ENCODE results near the gene SNX32.

The SNX32 gene

GRCh38 chr11:65833297-65834030, at the start of gene SNX32:
Gene SNX32 (plus strand): TSS chr11:65833963. CDS start chr11:65834066, 103 bp downstream.
- DNase-seq, result peak; percentile 93

GRCh38 chr11:65785319-65786007, 48.3 kb upstream of the SNX32 start:
- DNase-seq, result no peak

GRCh38 chr11:65786008-65786785, 47.6 kb upstream of the SNX32 start:
- DNase-seq, result no peak

- peak; percentile 60 for DNase-seq
Observed at GRCh38 chr11:65786786-65787636, 46.8 kb upstream of the SNX32 start, which contains the start of gene OVOL1. Gene OVOL1 (plus strand): TSS chr11:65787063. CDS start chr11:65787374, 311 bp downstream.

GRCh38 chr11:65787649-65788622, 45.8 kb upstream of the SNX32 start:
- peak; percentile 18 for DNase-seq

- DNase-seq, result no peak
Observed at GRCh38 chr11:65788821-65789220, 44.9 kb upstream of the SNX32 start.

GRCh38 chr11:65789230-65790103, 44.3 kb upstream of the SNX32 start:
- DNase-seq, result no peak

GRCh38 chr11:65790104-65790901, 43.5 kb upstream of the SNX32 start:
- no peak for DNase-seq

- DNase-seq, result no peak
Observed at GRCh38 chr11:65790902-65791650, 42.7 kb upstream of the SNX32 start.

GRCh38 chr11:65791719-65792213, 42.0 kb upstream of the SNX32 start:
- DNase-seq, result peak; percentile 5

- no peak for DNase-seq
Observed at GRCh38 chr11:65792456-65792855, 41.3 kb upstream of the SNX32 start.

GRCh38 chr11:65793144-65793581, 40.6 kb upstream of the SNX32 start:
- peak; percentile 87 for DNase-seq

GRCh38 chr11:65793625-65794400, 40.0 kb upstream of the SNX32 start:
- DNase-seq, result peak; percentile 32

GRCh38 chr11:65794570-65795510, 38.9 kb upstream of the SNX32 start:
- DNase-seq, result no peak

- no peak for DNase-seq
Observed at GRCh38 chr11:65796726-65797601, 36.8 kb upstream of the SNX32 start.
